SK-MEL-5 (cell line): ENCODE measurements around the gene ERAL1. TPM values are rescaled to one million over a fixed set of nuclear protein-coding genes. Genes with fewer than 3 reads are reported as not detected.
A peak's percentile ranks its signal among the peaks of the same experiment; 100 is the strongest.
"Not testable (repeated sequence)": the region's sequence is repeated elsewhere in the genome, so short reads cannot be mapped to it uniquely, and the experiment has no call there.

Experiments used
- DNase-seq: peaks from one replicate; pipeline ENCODE4 v3.0.0-alpha.2; 2016; ENCODE audit warnings: low read depth, low spot score
- in situ Hi-C: cut with HindIII; loops from 2 replicates; pipeline ENCODE4 v1.10.0; 2016; ENCODE audit warnings: low sequenced_read_pairs, high pct_unique_total_duplicates, low pct_unique_long_range_greater_than_20kb
- total RNA-seq: library from RNA; depleted of rRNA; stranded (reverse); fragments of >200 nt; shearing (Covaris generic); gene quantifications from 2 replicates; pipeline ENCODE4 v1.2.3, GENCODE V29; 2014

The ERAL1 gene
- total RNA-seq, 1 experiment from 2014 or later, result 23.8 TPM

DNA sequence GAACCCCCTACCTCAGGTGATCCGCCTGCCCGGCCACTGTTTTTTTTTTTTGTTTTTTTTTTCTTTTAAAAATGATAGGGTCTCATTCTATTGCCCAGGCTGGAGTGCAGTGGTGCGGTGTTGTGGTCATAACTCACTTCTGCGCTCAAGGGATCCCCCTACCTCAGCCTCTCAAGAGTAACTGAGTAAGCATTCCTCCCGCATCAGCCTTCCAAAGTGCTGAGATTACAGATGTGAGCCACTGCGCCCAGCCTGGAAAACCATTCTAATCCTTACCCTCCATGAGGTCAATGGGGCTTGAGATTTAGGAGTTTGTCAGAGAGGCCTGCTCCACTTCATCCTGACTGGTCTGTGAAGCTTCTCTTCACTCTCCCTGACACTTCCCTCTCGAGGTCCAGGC, 12.5 kb downstream of the ERAL1 start:
- DNase-seq, result no peak
- in situ Hi-C loops, result no loop called here

DNA sequence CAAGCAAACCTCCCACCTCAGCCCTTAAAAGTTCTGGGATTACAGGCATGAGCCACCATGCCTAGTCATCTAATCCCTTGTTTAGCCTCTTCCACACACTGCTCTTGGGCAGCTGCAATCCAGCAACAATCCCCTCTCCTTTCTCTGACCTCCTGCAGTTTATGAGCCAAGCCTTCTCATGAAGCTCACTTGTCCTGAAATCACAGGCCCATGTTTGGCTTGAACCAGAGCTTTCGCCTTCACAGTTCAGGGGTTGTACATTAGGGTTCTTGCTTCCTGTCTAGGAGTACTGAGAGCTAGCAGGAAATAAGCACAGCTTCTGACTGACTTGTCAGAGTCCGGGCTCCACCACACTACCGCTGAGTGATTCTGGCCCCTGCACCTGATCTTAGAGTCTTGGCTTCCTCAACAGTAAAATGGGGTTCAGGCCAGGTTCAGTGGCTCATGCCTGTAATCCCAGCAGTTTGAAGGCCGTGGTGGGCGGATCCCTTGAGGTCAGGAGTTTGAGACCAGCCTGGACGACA, 16.3 kb downstream of the ERAL1 start:
- in situ Hi-C loops, result no loop called here
- no peak for DNase-seq

- no peak for DNase-seq
- in situ Hi-C loops, result no loop called here
These were observed 19.0 kb downstream of the ERAL1 start for GRCh38 chr17:28873839-28874238.

- in situ Hi-C loops, result no loop called here
- DNase-seq, result no peak
These were observed 19.9 kb downstream of the ERAL1 start for GRCh38 chr17:28874750-28875149.

- in situ Hi-C loops, result no loop called here
- DNase-seq, result no peak
These were observed 21.2 kb downstream of the ERAL1 start for GRCh38 chr17:28875848-28876550.

GRCh38 chr17:28877150-28877711, 22.4 kb downstream of the ERAL1 start:
- in situ Hi-C loops, DNase-seq: not testable (repeated sequence)

DNA sequence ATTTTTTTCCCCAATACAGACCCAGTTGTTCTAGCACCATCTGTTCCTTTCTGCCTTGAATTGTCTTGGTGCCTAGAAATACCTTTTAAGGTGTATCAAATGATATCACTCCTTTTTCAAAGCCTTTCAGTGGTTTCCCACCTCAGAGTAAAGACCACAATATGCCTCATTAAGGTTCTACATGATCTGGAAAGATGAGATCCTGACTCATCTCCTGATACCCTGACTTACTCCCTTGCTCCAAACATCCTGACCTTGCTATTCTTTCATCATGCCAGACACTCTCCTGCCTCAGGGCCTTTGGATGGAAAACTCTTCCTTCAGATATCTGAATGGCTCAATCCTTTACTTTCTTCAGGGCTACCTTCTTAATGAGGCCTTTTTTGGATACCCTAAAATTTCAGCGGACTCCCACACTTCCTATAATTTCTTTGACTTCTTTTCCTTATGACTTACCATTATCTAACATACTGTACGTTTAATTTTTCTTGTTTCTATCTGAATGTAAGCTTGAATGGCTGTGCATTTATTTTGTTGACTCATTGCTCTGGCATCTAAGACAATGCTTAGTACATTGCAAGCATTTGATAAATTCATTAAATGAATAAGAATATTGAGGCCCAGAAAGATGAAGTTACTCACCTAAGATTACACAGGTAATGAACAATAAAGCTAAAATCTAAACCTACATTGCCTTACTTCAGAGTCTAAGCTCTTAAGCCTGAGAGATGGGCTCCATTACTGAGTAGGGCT, 23.5 kb downstream of the ERAL1 start:
- in situ Hi-C loops, result no loop called here

GRCh38 chr17:28878981-28879380, 24.2 kb downstream of the ERAL1 start:
- DNase-seq, result peak; percentile 71
- in situ Hi-C loops, result no loop called here

More for the DNA sequence above, 23.5 kb downstream of the ERAL1 start:
- DNase-seq, result no peak

GRCh38 chr17:28879886-28880571, 25.2 kb downstream of the ERAL1 start:
- DNase-seq, result no peak
- in situ Hi-C loops, result no loop called here

- no peak for DNase-seq
- in situ Hi-C loops, result no loop called here
These were observed 25.7 kb downstream of the ERAL1 start for GRCh38 chr17:28880572-28880945.

DNA sequence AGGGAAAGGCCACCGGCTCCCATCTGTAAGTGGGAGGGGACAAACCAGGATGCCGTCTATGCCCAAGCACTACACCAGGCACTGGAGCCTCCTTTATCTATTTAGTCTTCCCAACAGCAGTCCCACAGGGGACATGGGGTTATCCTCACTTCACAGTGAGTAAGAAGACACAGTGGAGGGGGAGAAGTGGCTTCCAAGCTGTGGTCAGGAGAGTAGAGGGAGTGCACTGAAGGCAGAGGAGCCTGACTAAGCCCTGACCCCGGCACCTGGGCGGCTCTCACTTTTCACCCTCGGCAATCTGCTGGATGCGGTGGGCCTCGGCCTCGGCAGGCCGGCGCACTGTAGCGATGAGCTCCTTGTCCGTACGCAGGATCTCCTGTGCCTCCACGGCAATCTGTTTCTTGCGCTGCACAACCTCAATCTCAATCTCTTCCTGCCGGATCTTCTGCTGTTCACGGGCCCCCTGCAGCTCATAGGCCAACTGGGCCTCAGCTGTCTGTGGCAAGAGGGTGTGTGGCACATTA, 26.8 kb downstream of the ERAL1 start:
- in situ Hi-C loops, result no loop called here
- DNase-seq, result no peak

DNA sequence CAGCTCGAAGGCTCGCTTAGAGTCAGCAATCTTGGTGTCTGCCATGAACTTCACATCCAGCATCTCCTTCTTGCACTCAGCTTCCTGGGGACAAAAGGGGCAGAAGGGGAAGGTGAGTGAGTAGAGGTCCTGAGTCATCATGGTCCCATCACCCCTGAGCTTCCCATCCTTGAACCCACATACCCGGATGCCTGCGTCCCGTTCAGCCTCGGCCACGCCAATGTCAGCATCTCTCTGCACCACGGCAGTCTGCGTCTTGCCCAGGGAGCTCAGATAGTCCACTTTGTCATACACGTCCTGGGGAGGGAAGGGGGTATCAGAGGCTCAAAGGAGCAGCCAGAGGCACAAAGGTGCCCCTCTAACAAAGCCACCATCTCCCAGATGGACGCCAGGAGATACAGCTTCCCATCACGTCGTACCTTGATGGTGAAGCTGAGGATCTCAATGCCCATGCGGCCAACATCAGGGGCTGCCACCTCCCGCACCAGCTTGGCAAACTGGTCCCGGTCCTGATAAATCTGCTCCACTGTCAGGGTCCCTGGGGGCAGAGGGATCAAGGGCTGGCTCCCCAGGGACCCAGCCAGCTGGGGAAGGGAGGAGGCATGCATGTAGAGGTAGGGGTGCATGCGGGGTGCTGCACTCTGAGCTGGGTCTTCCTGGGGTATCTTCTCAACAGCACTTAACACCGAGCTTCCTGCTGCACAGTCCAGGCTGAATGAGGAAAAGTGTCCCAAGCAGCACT, 27.5 kb downstream of the ERAL1 start:
- DNase-seq, result no peak
- in situ Hi-C loops, result no loop called here

GRCh38 chr17:28883967-28884702, 29.3 kb downstream of the ERAL1 start:
- DNase-seq, result no peak
- in situ Hi-C loops, result no loop called here

- DNase-seq, result no peak
- in situ Hi-C loops, result no loop called here
These were observed 30.5 kb downstream of the ERAL1 start for GRCh38 chr17:28885363-28885762.

DNA sequence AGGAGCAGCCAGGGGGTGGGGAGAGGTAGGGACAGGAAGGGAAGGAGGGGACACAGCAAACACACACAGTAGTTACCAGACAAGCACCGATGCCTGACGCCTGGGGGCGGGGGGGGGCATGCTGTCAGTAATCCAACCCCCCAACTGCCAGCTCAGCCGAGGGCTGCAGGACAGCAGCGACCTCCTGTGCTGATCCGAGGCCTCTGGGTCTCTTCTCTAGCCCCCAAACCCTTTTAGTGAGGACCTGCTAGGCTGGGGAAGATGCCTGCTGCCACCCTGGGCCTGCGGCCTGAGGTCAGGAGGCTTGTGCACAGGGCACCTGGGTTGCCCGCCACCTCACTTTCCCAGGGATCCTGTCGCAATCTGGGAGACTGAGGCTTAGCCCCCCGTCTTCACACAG, 31.1 kb downstream of the ERAL1 start:
- in situ Hi-C loops, result no loop called here

GRCh38 chr17:28887871-28888471, 33.2 kb downstream of the ERAL1 start:
- DNase-seq, result no peak
- in situ Hi-C loops, result no loop called here

More for the DNA sequence above, 31.1 kb downstream of the ERAL1 start:
- no peak for DNase-seq
